Stomach smooth muscle (tissue), 2 donors: Measurements from ENCODE around the gene C1orf87.

Experiments used
- H3K27ac ChIP-seq: one replicate; pipeline ENCODE4 v1.7.0; 2013; ENCODE audit warnings: mild to moderate bottlenecking, low read length, inconsistent platforms
- H3K27me3 ChIP-seq, 2 donors: one replicate each; pipeline ENCODE4 v1.7.0; 2013; ENCODE audit warnings: low read length in 2 of 2; ENCODE audit not compliant: insufficient read depth in 2 of 2, control insufficient read depth in 1 of 2
- H3K36me3 ChIP-seq, 2 donors: one replicate each; pipeline ENCODE4 v1.7.0; 2013; ENCODE audit warnings: low read length in 2 of 2; ENCODE audit not compliant: control insufficient read depth in 2 of 2, insufficient read depth in 2 of 2
- H3K4me1 ChIP-seq: one replicate; pipeline ENCODE4 v1.7.0; 2013; ENCODE audit warnings: low read length; ENCODE audit not compliant: control insufficient read depth, insufficient read depth
- H3K4me3 ChIP-seq, 2 donors: one replicate each; pipeline ENCODE4 v1.7.0; 2013; ENCODE audit warnings: low read length in 2 of 2
- H3K9ac ChIP-seq, 2 donors: one replicate each; pipeline ENCODE4 v1.7.0; 2013; ENCODE audit warnings: low read length in 2 of 2, mild to moderate bottlenecking in 1 of 2
- H3K9me3 ChIP-seq, 2 donors: one replicate each; pipeline ENCODE4 v1.7.0; 2013; ENCODE audit warnings: low read length in 2 of 2; ENCODE audit not compliant: control insufficient read depth in 2 of 2
- donor health status: healthy.
- donor health status: Pancreatic carcinoma.

Gene C1orf87

DNA sequence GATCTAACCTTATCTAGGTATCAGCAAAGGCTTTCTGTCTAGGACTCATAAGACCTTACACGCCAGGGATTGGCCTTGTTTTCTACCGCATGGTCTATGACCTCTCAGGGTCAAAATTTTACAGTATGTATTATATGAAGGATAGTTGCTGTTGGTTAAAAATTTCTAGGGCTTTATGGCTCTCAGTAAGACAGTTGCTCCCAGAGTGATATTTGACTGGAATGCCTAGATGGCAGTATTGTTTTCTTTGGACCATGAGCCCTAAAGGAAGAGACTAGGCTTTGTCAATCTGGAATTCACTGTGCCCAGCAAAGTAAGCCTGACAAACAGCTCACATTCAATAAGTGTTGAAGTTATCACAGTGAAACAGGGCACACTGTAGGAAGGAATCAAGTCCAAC is 37.6 kb downstream of the C1orf87 start:
- no peak overlapping the region for H3K27ac ChIP-seq
- H3K9ac ChIP-seq = no peak overlapping the region
- no peaks in the 10 kb centered on the region for H3K27me3 ChIP-seq
- no peak overlapping the region for H3K4me3 ChIP-seq
- H3K4me1 ChIP-seq = no peaks in the 10 kb centered on the region
- H3K9me3 ChIP-seq = no peaks in the 10 kb centered on the region
- H3K36me3 ChIP-seq = no peaks in the 10 kb centered on the region

DNA sequence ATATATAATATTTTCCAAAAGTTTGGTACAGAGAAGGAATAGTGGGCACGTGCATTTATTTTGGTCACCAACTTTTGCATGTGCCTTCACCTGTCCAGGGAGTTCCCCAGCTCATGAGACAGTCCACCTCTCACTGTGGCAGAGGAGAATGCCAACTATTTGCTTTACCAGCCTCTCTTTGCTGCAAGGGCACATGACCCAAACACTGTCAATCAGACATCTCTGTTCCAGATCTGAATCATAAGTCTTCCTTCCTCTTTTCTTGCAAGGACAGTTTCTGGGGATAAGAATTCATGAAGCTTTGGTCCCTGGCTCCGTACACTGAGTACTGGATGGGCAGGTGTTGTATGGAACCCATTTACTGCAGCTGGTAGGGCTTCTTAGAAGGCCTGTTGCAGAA is 38.6 kb downstream of the C1orf87 start:
- Histone ChIP-seq H3K27me3 (no peaks in the 10 kb centered on the region), H3K9ac (no peak overlapping the region), H3K36me3 (no peaks in the 10 kb centered on the region), H3K4me3 (no peak overlapping the region), H3K27ac (no peak overlapping the region), H3K4me1 (no peaks in the 10 kb centered on the region), H3K9me3 (no peaks in the 10 kb centered on the region)

DNA sequence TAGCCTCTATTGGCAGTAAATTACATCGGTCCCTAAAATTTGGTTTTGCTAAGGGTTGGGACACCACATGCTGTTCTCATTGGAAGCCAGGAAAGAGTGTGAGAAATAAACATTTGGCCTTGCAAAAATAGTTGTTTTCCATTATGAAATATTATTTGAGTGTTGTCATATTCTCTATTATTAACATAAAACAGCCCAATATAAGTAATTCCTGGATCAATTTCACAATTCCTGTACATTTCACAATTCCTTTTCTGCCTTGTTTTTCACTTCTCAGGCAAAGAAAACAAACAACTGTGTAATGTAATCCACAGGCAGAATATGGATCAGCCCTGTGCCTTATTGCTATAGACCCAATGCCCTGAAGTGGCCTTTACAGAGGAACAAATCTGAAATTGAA is 40.5 kb downstream of the C1orf87 start:
- no peak overlapping the region for H3K4me3 ChIP-seq
- no peaks in the 10 kb centered on the region for H3K4me1 ChIP-seq
- no peaks in the 10 kb centered on the region for H3K36me3 ChIP-seq
- no peaks in the 10 kb centered on the region for H3K9me3 ChIP-seq
- no peaks in the 10 kb centered on the region for H3K27me3 ChIP-seq
- no peak overlapping the region for H3K9ac ChIP-seq
- no peak overlapping the region for H3K27ac ChIP-seq

DNA sequence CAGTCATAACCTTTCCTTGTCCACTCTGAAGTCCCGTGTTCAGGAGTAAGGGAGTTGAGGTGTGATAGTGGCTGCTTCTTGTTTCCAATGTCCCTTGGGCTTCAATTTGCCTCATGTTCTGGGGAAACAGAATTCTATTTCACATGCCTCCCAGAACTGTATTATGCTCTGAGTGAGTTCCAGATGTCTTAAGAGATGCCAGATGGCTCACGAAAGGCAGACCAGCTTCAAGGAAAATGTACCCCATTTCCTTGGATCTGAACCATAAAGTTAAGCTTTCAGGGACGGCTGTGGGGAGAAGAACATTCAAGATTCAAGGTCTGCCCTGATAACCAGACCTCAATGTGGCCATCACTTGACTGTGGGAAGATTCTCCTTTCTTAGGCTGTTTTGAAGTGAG is 42.4 kb downstream of the C1orf87 start:
- Histone ChIP-seq H3K27ac (no peak overlapping the region), H3K4me3 (no peak overlapping the region), H3K27me3 (no peaks in the 10 kb centered on the region), H3K4me1 (no peaks in the 10 kb centered on the region), H3K9me3 (no peaks in the 10 kb centered on the region), H3K36me3 (no peaks in the 10 kb centered on the region), H3K9ac (no peak overlapping the region)

DNA sequence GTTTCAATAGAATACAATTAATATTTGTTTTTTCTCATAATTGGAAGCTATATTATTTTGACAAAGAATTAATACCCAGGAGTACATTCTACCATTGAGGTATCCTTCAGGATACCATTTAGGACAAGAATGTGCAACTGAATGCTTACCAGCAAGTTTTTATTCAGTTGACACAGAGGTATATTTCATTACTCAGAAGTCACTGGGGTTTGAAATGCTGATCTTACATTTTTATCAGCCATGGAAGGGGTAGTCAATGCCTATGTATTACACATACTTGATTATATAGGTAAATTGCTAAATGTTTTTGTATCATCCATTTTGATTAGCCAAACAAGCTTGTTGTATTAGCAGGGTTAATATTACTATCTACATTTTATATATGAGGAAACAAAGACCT is 48.0 kb downstream of the C1orf87 start:
- no peak overlapping the region for H3K4me3 ChIP-seq
- H3K9me3 ChIP-seq = no peaks in the 10 kb centered on the region

DNA sequence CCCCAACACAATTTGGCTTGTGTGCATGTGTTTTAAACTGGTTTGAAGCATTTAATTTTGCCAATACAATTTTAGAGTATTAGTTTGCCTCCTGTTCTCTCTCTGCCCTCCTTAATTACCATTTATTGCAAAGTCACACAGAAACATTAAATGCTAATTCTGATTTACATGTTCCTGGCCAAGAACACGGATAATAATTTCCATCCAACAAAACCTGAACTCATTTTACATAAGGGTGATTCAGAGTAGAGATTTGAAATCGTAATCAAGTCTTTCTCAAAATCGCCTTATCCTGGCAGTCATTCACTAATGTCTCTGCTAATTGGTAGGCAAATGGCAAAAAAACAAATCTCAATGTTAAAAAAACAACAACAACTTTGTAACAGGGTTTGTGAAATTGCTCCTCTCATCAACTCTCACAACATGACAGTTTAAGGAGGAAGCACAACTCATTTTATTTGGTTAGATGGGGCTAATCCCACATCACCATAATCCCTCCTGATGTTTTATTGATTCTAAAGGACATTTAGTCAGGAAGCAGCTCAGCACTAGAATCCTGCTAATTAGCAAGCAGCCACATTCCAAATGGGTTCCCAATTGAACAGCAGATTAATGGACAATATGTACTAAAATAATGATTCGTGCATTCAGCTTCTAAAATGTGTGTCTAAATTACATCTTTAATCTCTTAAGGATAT is 55.9 kb downstream of the C1orf87 start:
- no peaks in the 10 kb centered on the region for H3K27me3 ChIP-seq
- H3K27ac ChIP-seq = no peak overlapping the region
- H3K9ac ChIP-seq = no peak overlapping the region
- peaks cover 0 to 4% of the 10 kb centered on the region in 2 donors for H3K9me3 ChIP-seq
- no peak overlapping the region for H3K4me3 ChIP-seq
- no peaks in the 10 kb centered on the region for H3K4me1 ChIP-seq
- no peaks in the 10 kb centered on the region for H3K36me3 ChIP-seq

More for the DNA sequence above, 48.0 kb downstream of the C1orf87 start:
- H3K36me3 ChIP-seq = no peaks in the 10 kb centered on the region
- H3K9ac ChIP-seq = no peak overlapping the region
- H3K27ac ChIP-seq = no peak overlapping the region
- no peaks in the 10 kb centered on the region for H3K4me1 ChIP-seq
- H3K27me3 ChIP-seq = no peaks in the 10 kb centered on the region

DNA sequence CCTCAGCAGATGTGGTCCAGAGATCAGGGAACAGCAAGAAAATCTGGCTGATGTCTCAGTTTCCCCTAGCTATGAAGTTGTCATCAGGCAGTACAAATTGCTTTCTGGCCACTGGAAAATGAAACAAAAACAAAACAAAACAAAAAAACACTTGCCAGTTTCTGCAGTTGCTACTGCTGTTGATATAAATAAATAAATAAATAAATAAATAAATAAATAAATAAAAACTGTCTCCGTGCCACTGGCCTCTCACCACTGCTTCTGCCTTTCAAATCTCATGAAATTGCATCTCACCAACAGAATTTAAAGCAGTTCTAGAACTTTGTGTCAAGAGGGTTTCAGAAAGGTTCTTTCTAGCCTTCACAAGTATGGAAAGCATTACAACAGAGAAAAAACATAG is 62.9 kb downstream of the C1orf87 start:
- Histone ChIP-seq H3K9ac (no peak overlapping the region), H3K36me3 (no peaks in the 10 kb centered on the region), H3K9me3 (no peaks in the 10 kb centered on the region), H3K4me1 (no peaks in the 10 kb centered on the region), H3K27ac (no peak overlapping the region), H3K27me3 (no peaks in the 10 kb centered on the region), H3K4me3 (no peak overlapping the region)

DNA sequence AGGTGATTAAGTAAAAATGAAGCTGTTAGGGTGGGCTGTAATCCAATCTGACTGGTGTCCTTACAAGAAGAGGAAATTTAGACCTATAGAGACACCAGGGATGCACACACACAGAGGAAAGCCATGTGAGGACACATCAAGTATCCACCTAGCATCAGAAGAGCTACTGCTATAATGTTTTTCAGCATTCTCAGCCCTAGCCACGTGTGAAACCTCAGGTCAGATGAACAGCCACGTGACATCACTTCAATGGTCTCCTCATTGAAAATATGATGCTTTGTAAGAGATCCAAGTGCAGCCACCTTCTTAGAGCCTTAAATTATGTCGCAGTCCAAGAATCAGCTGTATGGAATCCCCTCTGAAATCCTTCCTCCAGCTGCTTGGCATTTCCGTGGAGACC is 65.1 kb downstream of the C1orf87 start:
- no peaks in the 10 kb centered on the region for H3K4me1 ChIP-seq
- no peaks in the 10 kb centered on the region for H3K27me3 ChIP-seq
- H3K4me3 ChIP-seq = no peak overlapping the region
- H3K9ac ChIP-seq = no peak overlapping the region
- H3K36me3 ChIP-seq = no peaks in the 10 kb centered on the region
- H3K27ac ChIP-seq = no peak overlapping the region
- no peaks in the 10 kb centered on the region for H3K9me3 ChIP-seq

DNA sequence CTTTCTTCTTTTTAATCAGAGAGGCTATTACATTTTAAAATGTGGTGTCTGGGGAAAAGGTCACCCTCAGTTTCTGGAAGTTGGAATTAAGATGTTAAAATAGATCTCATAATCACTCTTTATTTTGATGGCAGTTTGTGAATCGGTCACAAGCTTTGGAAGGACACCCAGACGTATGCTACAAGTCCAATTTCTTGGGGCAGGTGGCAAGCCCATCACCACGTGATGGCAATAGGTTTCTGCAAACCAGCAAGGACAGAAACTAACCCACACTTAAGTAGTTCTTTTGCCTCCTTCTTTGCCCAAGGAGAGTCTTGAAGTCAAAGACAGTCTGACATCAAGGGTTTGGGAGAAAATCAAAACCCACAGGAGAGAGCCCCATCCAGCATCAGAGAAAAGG is 72.9 kb downstream of the C1orf87 start:
- H3K4me3 ChIP-seq = no peak overlapping the region
- H3K4me1 ChIP-seq = no peaks in the 10 kb centered on the region
- no peaks in the 10 kb centered on the region for H3K9me3 ChIP-seq
- H3K27me3 ChIP-seq = no peaks in the 10 kb centered on the region
- H3K27ac ChIP-seq = no peak overlapping the region
- no peaks in the 10 kb centered on the region for H3K36me3 ChIP-seq
- no peak overlapping the region for H3K9ac ChIP-seq

DNA sequence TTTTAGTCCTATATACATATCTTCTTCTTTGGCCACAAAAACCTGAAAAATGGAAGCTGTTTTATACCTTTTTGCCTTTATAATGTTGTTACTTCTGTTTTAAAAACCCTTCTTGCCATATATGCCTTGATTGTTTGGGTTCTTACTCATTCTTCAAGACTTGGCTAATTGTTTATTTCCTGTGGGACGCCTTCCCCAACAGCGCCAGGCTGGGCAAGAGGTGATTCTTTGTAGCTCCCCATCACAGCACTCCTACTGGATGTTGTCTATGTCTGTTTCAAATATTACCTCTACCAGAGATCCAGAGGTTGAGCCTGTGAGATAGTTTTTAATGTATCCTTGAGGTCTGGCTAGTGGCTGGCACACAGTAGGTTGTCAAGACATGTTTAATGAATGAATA is 73.8 kb downstream of the C1orf87 start:
- Histone ChIP-seq H3K4me1 (no peaks in the 10 kb centered on the region), H3K27ac (no peak overlapping the region)

DNA sequence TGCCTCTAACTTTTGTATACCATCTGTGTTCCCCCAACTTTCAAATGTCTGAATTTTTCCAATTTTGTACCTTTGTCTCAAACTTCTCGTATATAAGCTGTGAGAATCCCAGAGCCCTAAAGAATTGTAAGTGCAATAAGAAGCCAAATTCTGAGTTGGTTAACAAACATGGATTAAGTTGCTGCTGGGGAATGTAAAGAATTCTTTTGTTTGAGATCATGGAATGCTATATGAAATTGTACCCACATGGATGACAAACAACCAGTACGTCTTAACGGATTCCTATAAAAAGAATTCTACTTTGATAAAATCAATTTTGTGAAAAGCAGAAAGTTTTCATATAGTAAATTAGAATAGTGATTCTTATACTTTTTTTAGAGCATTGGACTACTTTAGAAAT is 74.6 kb downstream of the C1orf87 start:
- no peaks in the 10 kb centered on the region for H3K4me1 ChIP-seq
- no peak overlapping the region for H3K4me3 ChIP-seq
- H3K27me3 ChIP-seq = no peaks in the 10 kb centered on the region
- H3K27ac ChIP-seq = no peak overlapping the region
- H3K9me3 ChIP-seq = no peaks in the 10 kb centered on the region
- no peaks in the 10 kb centered on the region for H3K36me3 ChIP-seq
- H3K9ac ChIP-seq = no peak overlapping the region

More for the DNA sequence above, 73.8 kb downstream of the C1orf87 start:
- no peaks in the 10 kb centered on the region for H3K27me3 ChIP-seq
- H3K36me3 ChIP-seq = no peaks in the 10 kb centered on the region
- H3K9ac ChIP-seq = no peak overlapping the region
- no peak overlapping the region for H3K4me3 ChIP-seq
- no peaks in the 10 kb centered on the region for H3K9me3 ChIP-seq
